ENCODE results near the gene SLC27A3. TPM values are rescaled to one million over a fixed set of nuclear protein-coding genes. Genes with fewer than 3 reads are reported as not detected.
"Not testable (repeated sequence)": the region's sequence is repeated elsewhere in the genome, so short reads cannot be mapped to it uniquely, and the experiment has no call there.

Gene SLC27A3
- total RNA-seq, 2 experiments from 2014 or later, result 41.1 to 50.1 TPM

GRCh38 chr1:153764310-153764709, 10.9 kb upstream of the SLC27A3 start:
- H3K9me3 Mint-ChIP-seq (ENCODE audit: insufficient read depth), result no peaks in the 10 kb centered on the region
- H3K4me1 Mint-ChIP-seq (ENCODE audit: low read depth), result no peaks in the 10 kb centered on the region
- no peaks in the 10 kb centered on the region for H3K27me3 Mint-ChIP-seq (ENCODE audit: low read depth)
- ChIA-PET CTCF (interaction anchor here (1.0 to 1.6 kb wide), 2 partner anchors 14 to 222 kb away, joined by 3 to 8 read pairs; partner anchors contain the start of gene RAB13), POLR2A (interaction anchor here (1.2 kb wide), 1 partner anchor 25 kb away, joined by 3 read pairs; no protein-coding TSS in a partner anchor)
- ATAC-seq (no peak), DNase-seq (no peak)
- no peak overlapping the region for H3K27ac Mint-ChIP-seq
- peaks cover 68% of the 10 kb centered on the region for H3K36me3 Mint-ChIP-seq (ENCODE audit: low read depth)
- H3K4me3 Mint-ChIP-seq, result no peak overlapping the region

- H3K9me3 Mint-ChIP-seq (ENCODE audit: insufficient read depth); DNase-seq; ATAC-seq; H3K27ac Mint-ChIP-seq; H3K4me3 Mint-ChIP-seq; POLR2A ChIA-PET; H3K4me1 Mint-ChIP-seq (ENCODE audit: low read depth); H3K27me3 Mint-ChIP-seq (ENCODE audit: low read depth): not testable (repeated sequence)
- H3K36me3 Mint-ChIP-seq (ENCODE audit: low read depth), result peaks cover 61% of the 10 kb centered on the region
- CTCF ChIA-PET, result interaction anchor here (1.0 kb wide), 1 partner anchor 30 kb away, joined by 3 read pairs; no protein-coding TSS in a partner anchor
These were observed 8.5 kb upstream of the SLC27A3 start for GRCh38 chr1:153766663-153767062.

GRCh38 chr1:153767519-153767918, 7.7 kb upstream of the SLC27A3 start:
- ATAC-seq, result no peak
- no peak for DNase-seq
- no peak overlapping the region for H3K4me3 Mint-ChIP-seq
- H3K9me3 Mint-ChIP-seq (ENCODE audit: insufficient read depth), result no peaks in the 10 kb centered on the region
- CTCF ChIA-PET, result interaction anchor here (1.0 kb wide), 1 partner anchor 30 kb away, joined by 3 read pairs; no protein-coding TSS in a partner anchor
- no peak overlapping the region for H3K27ac Mint-ChIP-seq
- H3K36me3 Mint-ChIP-seq (ENCODE audit: low read depth), result peaks cover 59% of the 10 kb centered on the region
- no peaks in the 10 kb centered on the region for H3K27me3 Mint-ChIP-seq (ENCODE audit: low read depth)
- peaks cover under 1% of the 10 kb centered on the region for H3K4me1 Mint-ChIP-seq (ENCODE audit: low read depth)
- POLR2A ChIA-PET, result no interaction called here

- Mint-ChIP-seq H3K36me3 (ENCODE audit: low read depth) (peaks cover 60% of the 10 kb centered on the region), H3K4me1 (ENCODE audit: low read depth) (peaks cover 11% of the 10 kb centered on the region), H3K9me3 (ENCODE audit: insufficient read depth) (no peaks in the 10 kb centered on the region), H3K27ac (peak overlapping the region; percentile 25), H3K4me3 (no peak overlapping the region), H3K27me3 (ENCODE audit: low read depth) (no peaks in the 10 kb centered on the region)
- ChIA-PET POLR2A (interaction anchor here (0.7 to 1.3 kb wide), 2 partner anchors 15 to 222 kb away, joined by 3 to 4 read pairs; no protein-coding TSS in a partner anchor), CTCF (interaction anchor here (1.0 to 1.5 kb wide), 2 partner anchors 19 to 218 kb away, joined by 3 to 4 read pairs; no protein-coding TSS in a partner anchor)
- DNase-seq, result no peak
- no peak for ATAC-seq
These were observed 6.7 kb upstream of the SLC27A3 start for GRCh38 chr1:153768316-153769181.

- Mint-ChIP-seq H3K27ac (peak overlapping the region; percentile 19), H3K4me3 (no peak overlapping the region), H3K36me3 (ENCODE audit: low read depth) (peaks cover 62% of the 10 kb centered on the region), H3K27me3 (ENCODE audit: low read depth) (no peaks in the 10 kb centered on the region), H3K9me3 (ENCODE audit: insufficient read depth) (no peaks in the 10 kb centered on the region), H3K4me1 (ENCODE audit: low read depth) (peaks cover 18% of the 10 kb centered on the region)
- ChIA-PET CTCF (interaction anchor here (1.0 to 1.5 kb wide), 2 partner anchors 19 to 218 kb away, joined by 3 to 4 read pairs; no protein-coding TSS in a partner anchor), POLR2A (interaction anchor here (1.3 kb wide), 1 partner anchor 15 kb away, joined by 4 read pairs; no protein-coding TSS in a partner anchor)
- DNase-seq (no peak), ATAC-seq (no peak)
These were observed 6.0 kb upstream of the SLC27A3 start for GRCh38 chr1:153769221-153769620.

GRCh38 chr1:153770797-153771196, 4.4 kb upstream of the SLC27A3 start:
- Mint-ChIP-seq H3K4me1 (ENCODE audit: low read depth) (peaks cover 28% of the 10 kb centered on the region), H3K27me3 (ENCODE audit: low read depth) (no peaks in the 10 kb centered on the region), H3K9me3 (ENCODE audit: insufficient read depth) (no peaks in the 10 kb centered on the region), H3K36me3 (ENCODE audit: low read depth) (peaks cover 56% of the 10 kb centered on the region), H3K4me3 (no peak overlapping the region), H3K27ac (no peak overlapping the region)
- POLR2A ChIA-PET, result no interaction called here
- ATAC-seq (no peak), DNase-seq (no peak)
- CTCF ChIA-PET, result interaction anchor here (1.2 to 1.3 kb wide), 2 partner anchors 93 to 238 kb away, joined by 3 to 5 read pairs; partner anchors contain the start of gene NPR1

GRCh38 chr1:153771261-153771660, 3.9 kb upstream of the SLC27A3 start:
- Mint-ChIP-seq H3K27me3 (ENCODE audit: low read depth) (no peaks in the 10 kb centered on the region), H3K4me3 (no peak overlapping the region), H3K36me3 (ENCODE audit: low read depth) (peaks cover 54% of the 10 kb centered on the region), H3K4me1 (ENCODE audit: low read depth) (peaks cover 31% of the 10 kb centered on the region), H3K27ac (no peak overlapping the region), H3K9me3 (ENCODE audit: insufficient read depth) (no peaks in the 10 kb centered on the region)
- ATAC-seq, result no peak
- CTCF ChIA-PET, result interaction anchor here (1.2 to 1.3 kb wide), 2 partner anchors 93 to 239 kb away, joined by 3 to 5 read pairs; partner anchors contain the start of gene NPR1
- no peak for DNase-seq
- POLR2A ChIA-PET, result no interaction called here

- Mint-ChIP-seq H3K9me3 (ENCODE audit: insufficient read depth) (no peaks in the 10 kb centered on the region), H3K27ac (no peak overlapping the region), H3K4me1 (ENCODE audit: low read depth) (peaks cover 39% of the 10 kb centered on the region), H3K4me3 (no peak overlapping the region), H3K36me3 (ENCODE audit: low read depth) (peaks cover 56% of the 10 kb centered on the region), H3K27me3 (ENCODE audit: low read depth) (no peaks in the 10 kb centered on the region)
- CTCF ChIA-PET, result interaction anchor here (1.0 to 1.3 kb wide), 3 partner anchors 94 to 240 kb away, joined by 3 to 5 read pairs (median 3); partner anchors contain the start of gene NPR1
- DNase-seq (no peak), ATAC-seq (no peak)
- POLR2A ChIA-PET, result interaction anchor here (0.5 to 1.2 kb wide), 2 partner anchors 13 to 151 kb away, joined by 3 read pairs; no protein-coding TSS in a partner anchor
These were observed 3.2 kb upstream of the SLC27A3 start for GRCh38 chr1:153771841-153772593.

- H3K4me1 Mint-ChIP-seq (ENCODE audit: low read depth), result peaks cover 49% of the 10 kb centered on the region
- peak overlapping the region; percentile 85 for H3K4me3 Mint-ChIP-seq
- H3K36me3 Mint-ChIP-seq (ENCODE audit: low read depth), result peaks cover 53% of the 10 kb centered on the region
- H3K9me3 Mint-ChIP-seq (ENCODE audit: insufficient read depth), result no peaks in the 10 kb centered on the region
- ChIA-PET POLR2A (interaction anchor here (0.7 to 1.2 kb wide), 2 partner anchors 23 to 150 kb away, joined by 3 read pairs; no protein-coding TSS in a partner anchor), CTCF (interaction anchor here (0.6 to 1.7 kb wide), 4 partner anchors 148 to 214 kb away, joined by 3 to 5 read pairs (median 4); partner anchors contain the start of gene RAB13)
- H3K27me3 Mint-ChIP-seq (ENCODE audit: low read depth), result no peaks in the 10 kb centered on the region
- DNase-seq (no peak), ATAC-seq (no peak)
- peak overlapping the region; percentile 97 for H3K27ac Mint-ChIP-seq
These were observed 1.9 kb upstream of the SLC27A3 start for GRCh38 chr1:153773096-153773921.

GRCh38 chr1:153774026-153774595, 1.1 kb upstream of the SLC27A3 start:
- Mint-ChIP-seq H3K27me3 (ENCODE audit: low read depth) (no peaks in the 10 kb centered on the region), H3K36me3 (ENCODE audit: low read depth) (peaks cover 52% of the 10 kb centered on the region), H3K9me3 (ENCODE audit: insufficient read depth) (no peaks in the 10 kb centered on the region), H3K4me3 (peak overlapping the region; percentile 85), H3K27ac (peak overlapping the region; percentile 97), H3K4me1 (ENCODE audit: low read depth) (peaks cover 53% of the 10 kb centered on the region)
- CTCF ChIA-PET, result interaction anchor here (1.3 to 1.7 kb wide), 3 partner anchors 25 to 213 kb away, joined by 3 to 5 read pairs (median 5); partner anchors contain the start of gene RAB13
- DNase-seq, result no peak
- POLR2A ChIA-PET, result interaction anchor here (0.7 kb wide), 1 partner anchor 23 kb away, joined by 3 read pairs; no protein-coding TSS in a partner anchor
- no peak for ATAC-seq

Measured in activated CD8-positive, alpha-beta T cell treated with anti-CD3 and anti-CD28 coated beads, Interleukin-2, amount 10 ng/mL, durations not matched to agents 7 days and 5 days (primary cell).